CD4-positive, alpha-beta memory T cell (primary cell): ENCODE data around the gene RPP25L. TPM values are rescaled to one million over a fixed set of nuclear protein-coding genes. Genes with fewer than 3 reads are reported as not detected.

Experiments used
- CTCF ChIA-PET: fragments of 350-600 bp; sonication (Branson Sonifier 250); formaldehyde crosslinking; loops from one replicate; lab custom pipeline; 2021; ENCODE audit warnings: inconsistent platforms; ENCODE audit not compliant: partially characterized antibody; lab: Charles Lee
- POLR2A ChIA-PET: fragments of 350-600 bp; sonication (Branson Sonifier 250); formaldehyde crosslinking; loops from one replicate; lab custom pipeline; 2021; ENCODE audit not compliant: partially characterized antibody; lab: Charles Lee
- DNase-seq, 5 donors: peaks; one replicate each; pipeline versions ENCODE4 v3.0.0 to v3.0.0-alpha.2; 2020 to 2022; ENCODE audit warnings: mixed read lengths in 1 of 5
- H3K27ac ChIP-seq: one replicate; pipeline ENCODE4 v1.7.0; 2013; ENCODE audit warnings: low read depth, low read length
- H3K27me3 ChIP-seq: 2 replicates; pipeline ENCODE4 v1.7.0; 2013; ENCODE audit warnings: mild to moderate bottlenecking, low read length, moderate library complexity; ENCODE audit not compliant: insufficient read depth
- H3K36me3 ChIP-seq: 2 replicates; pipeline ENCODE4 v1.7.0; 2013; ENCODE audit warnings: mild to moderate bottlenecking, low read length, moderate library complexity; ENCODE audit not compliant: insufficient read depth
- H3K4me1 ChIP-seq: 2 replicates; pipeline ENCODE4 v1.7.0; 2013; ENCODE audit warnings: mild to moderate bottlenecking, low read length, moderate library complexity; ENCODE audit not compliant: insufficient read depth
- H3K4me3 ChIP-seq, 2 donors: one replicate each; pipeline ENCODE4 v1.7.0; 2013; ENCODE audit warnings: low read length in 2 of 2, mild to moderate bottlenecking in 1 of 2
- H3K9me3 ChIP-seq, 2 donors: one replicate each; pipeline ENCODE4 v1.7.0; 2013; ENCODE audit warnings: low read length in 2 of 2, control low read depth in 1 of 2; ENCODE audit not compliant: control insufficient read depth in 1 of 2
- H3K27ac Mint-ChIP-seq, 7 donors: one replicate each; pipeline ENCODE4 v1.8.0; 2020 to 2021; ENCODE audit warnings: mixed read lengths in 7 of 7, mild to moderate bottlenecking in 6 of 7, inconsistent platforms in 3 of 7, moderate library complexity in 3 of 7
- H3K27me3 Mint-ChIP-seq, 2 donors: one replicate each; pipeline ENCODE4 v1.8.0; 2020 to 2021; ENCODE audit warnings: mixed read lengths in 2 of 2
- H3K36me3 Mint-ChIP-seq, 2 donors: one replicate each; pipeline ENCODE4 v1.8.0; 2020 to 2021; ENCODE audit warnings: mixed read lengths in 2 of 2, inconsistent platforms in 1 of 2, mild to moderate bottlenecking in 1 of 2
- H3K4me1 Mint-ChIP-seq, 4 donors: one replicate each; pipeline ENCODE4 v1.8.0; 2020 to 2021; ENCODE audit warnings: mixed read lengths in 4 of 4, mild to moderate bottlenecking in 1 of 4
- H3K4me3 Mint-ChIP-seq, 8 donors: one replicate each; pipeline ENCODE4 v1.8.0; 2020 to 2021; ENCODE audit warnings: mixed read lengths in 8 of 8, mild to moderate bottlenecking in 7 of 8, moderate library complexity in 6 of 8, inconsistent platforms in 3 of 8
- H3K9me3 Mint-ChIP-seq, 8 donors: one replicate each; pipeline ENCODE4 v1.8.0; 2020 to 2021; ENCODE audit warnings: mixed read lengths in 8 of 8, mild to moderate bottlenecking in 5 of 8, inconsistent platforms in 3 of 8, moderate library complexity in 1 of 8
- intact Hi-C: fragments of 100-400 bp; cut with micrococcal nuclease; formaldehyde crosslinking; loops from one replicate; pipeline ENCODE4 v1.15.1; 2023
- polyA plus RNA-seq, 2 donors: library from polyadenylated mRNA; unstranded; fragments of 300-500 nt; fragmentation: Illumina TruSeq; gene quantifications; one replicate each; pipeline ENCODE4 v1.2.3, GENCODE V29; 2021
- total RNA-seq, 2 experiments: library from RNA; stranded (reverse); gene quantifications; one replicate each; pipeline ENCODE4 v1.2.3, GENCODE V29; 2021

The RPP25L gene
- total and polyA plus RNA-seq, 4 experiments from 2014 or later = 28.5 to 46.5 (median 34.0) TPM

DNA sequence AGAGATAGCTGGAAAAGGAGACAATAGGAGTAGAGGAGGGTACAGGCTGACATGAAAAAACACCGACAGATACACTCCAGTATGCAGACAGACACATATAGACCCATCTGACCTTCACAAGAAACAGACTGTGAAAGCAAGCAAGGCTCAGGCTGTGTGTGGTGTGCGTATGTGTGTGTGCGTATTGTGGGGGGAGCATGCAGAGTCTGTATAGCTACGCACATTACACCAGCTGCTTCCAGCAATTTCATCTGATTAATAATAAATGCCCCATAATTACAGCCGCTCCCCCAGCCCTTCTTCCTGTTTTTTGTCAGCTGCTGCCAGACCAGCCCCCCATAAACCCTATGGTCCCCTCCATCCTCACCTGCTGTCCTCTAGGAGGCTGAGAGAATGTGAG, 29.1 kb downstream of the RPP25L start:
- H3K9me3 Mint-ChIP-seq = no peaks in the 10 kb centered on the region
- peaks cover 53 to 80% of the 10 kb centered on the region in 2 donors for H3K27me3 Mint-ChIP-seq
- no peak overlapping the region for H3K27ac Mint-ChIP-seq
- H3K4me3 ChIP-seq = no peak overlapping the region
- ChIA-PET POLR2A (no interaction called here), CTCF (interaction anchor here (1.3 kb wide), 1 partner anchor 9 kb away, joined by 4 read pairs; no protein-coding TSS in a partner anchor)
- no peak overlapping the region for H3K27ac ChIP-seq
- intact Hi-C loops = no loop called here
- no peak overlapping the region for H3K4me3 Mint-ChIP-seq
- H3K27me3 ChIP-seq = peaks cover 23% of the 10 kb centered on the region
- H3K9me3 ChIP-seq = no peaks in the 10 kb centered on the region
- peaks cover 0 to 19% (median 4%) of the 10 kb centered on the region in 4 donors for H3K4me1 Mint-ChIP-seq
- no peaks in the 10 kb centered on the region for H3K36me3 Mint-ChIP-seq
- no peaks in the 10 kb centered on the region for H3K36me3 ChIP-seq
- no peak for DNase-seq
- H3K4me1 ChIP-seq = peaks cover 8% of the 10 kb centered on the region

DNA sequence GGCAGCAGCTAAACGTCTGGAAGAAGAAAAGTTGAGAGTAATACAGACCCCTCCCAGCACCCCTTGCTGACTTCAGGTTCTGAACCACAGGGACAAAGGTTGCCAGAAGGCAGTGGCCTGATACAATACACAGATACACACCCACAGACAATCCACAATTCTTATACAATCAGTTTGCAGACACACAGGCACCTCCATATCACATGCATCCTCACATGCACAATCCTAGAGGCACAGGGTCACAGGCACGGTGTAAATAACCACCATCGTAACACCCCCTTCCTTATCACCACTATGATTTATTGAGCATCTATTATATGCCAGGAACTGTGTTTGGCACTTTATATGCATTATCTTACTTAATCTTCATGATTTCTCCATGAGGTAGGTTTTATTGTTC, 30.6 kb downstream of the RPP25L start:
- intact Hi-C loops = no loop called here
- H3K4me1 ChIP-seq = peaks cover 8% of the 10 kb centered on the region
- Mint-ChIP-seq H3K4me1 (peaks cover 2 to 21% (median 12%) of the 10 kb centered on the region in 4 donors), H3K27me3 (peaks cover 44 to 72% of the 10 kb centered on the region in 2 donors), H3K9me3 (no peaks in the 10 kb centered on the region), H3K36me3 (no peaks in the 10 kb centered on the region), H3K4me3 (no peak overlapping the region), H3K27ac (no peak overlapping the region)
- ChIA-PET CTCF (interaction anchor here (1.3 kb wide), 1 partner anchor 10 kb away, joined by 4 read pairs; no protein-coding TSS in a partner anchor), POLR2A (no interaction called here)
- peaks cover 23% of the 10 kb centered on the region for H3K27me3 ChIP-seq
- DNase-seq = no peak
- H3K9me3 ChIP-seq = no peaks in the 10 kb centered on the region
- no peak overlapping the region for H3K27ac ChIP-seq
- no peaks in the 10 kb centered on the region for H3K36me3 ChIP-seq
- no peak overlapping the region for H3K4me3 ChIP-seq

DNA sequence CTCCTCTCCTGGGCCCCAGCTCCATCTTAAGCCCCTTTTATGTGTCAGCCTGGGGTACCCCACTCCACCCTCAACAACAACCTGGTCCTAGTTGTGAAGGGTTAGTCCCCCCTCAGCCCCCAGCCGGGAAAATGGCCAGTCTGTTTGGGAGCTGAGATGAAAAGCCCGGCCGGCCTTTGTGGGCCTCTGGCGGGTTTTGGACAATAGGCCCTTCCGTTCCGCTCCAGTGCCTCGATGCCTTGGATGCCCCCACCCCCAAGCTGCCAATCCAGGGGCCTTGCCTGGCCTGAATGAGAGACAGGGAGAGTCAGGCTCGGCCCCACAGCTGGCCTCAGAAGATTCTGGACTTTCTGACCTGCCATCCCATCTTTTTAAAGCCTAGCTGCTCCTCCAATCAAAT, 31.5 kb downstream of the RPP25L start:
- no peaks in the 10 kb centered on the region for H3K36me3 ChIP-seq
- no peaks in the 10 kb centered on the region for H3K9me3 ChIP-seq
- H3K4me3 ChIP-seq = no peak overlapping the region
- Mint-ChIP-seq H3K27ac (no peak overlapping the region), H3K9me3 (no peaks in the 10 kb centered on the region), H3K27me3 (peaks cover 44 to 70% of the 10 kb centered on the region in 2 donors), H3K4me1 (peaks cover 2 to 27% (median 12%) of the 10 kb centered on the region in 4 donors), H3K36me3 (no peaks in the 10 kb centered on the region), H3K4me3 (no peak overlapping the region)
- peaks cover 23% of the 10 kb centered on the region for H3K27me3 ChIP-seq
- intact Hi-C loops = no loop called here
- POLR2A ChIA-PET = no interaction called here
- peaks cover 8% of the 10 kb centered on the region for H3K4me1 ChIP-seq
- H3K27ac ChIP-seq = no peak overlapping the region
- CTCF ChIA-PET = interaction anchor here (1.8 kb wide), 1 partner anchor 11 kb away, joined by 11 read pairs; no protein-coding TSS in a partner anchor
- DNase-seq = no peak

DNA sequence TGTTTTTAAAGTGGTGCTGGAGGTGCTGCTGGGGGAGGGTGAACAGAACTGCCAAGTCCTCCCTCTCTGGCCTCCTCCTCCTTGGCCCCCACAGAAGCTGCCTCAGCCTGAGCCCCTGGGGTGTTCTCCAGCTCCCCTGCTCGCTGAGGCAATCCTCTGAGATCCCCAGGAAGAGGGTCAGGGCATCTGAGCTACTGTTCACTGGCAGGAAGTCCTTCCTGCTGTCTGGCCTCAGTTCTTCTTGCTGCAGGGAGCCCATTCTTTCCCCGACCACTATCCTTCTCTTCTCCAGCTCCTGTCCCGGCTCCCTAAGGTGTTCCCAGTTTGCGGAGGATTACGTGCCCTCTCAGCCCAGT, 32.1 kb downstream of the RPP25L start:
- Histone ChIP-seq H3K4me1 (peaks cover 8% of the 10 kb centered on the region), H3K27ac (no peak overlapping the region), H3K36me3 (no peaks in the 10 kb centered on the region), H3K27me3 (peaks cover 20% of the 10 kb centered on the region), H3K9me3 (no peaks in the 10 kb centered on the region), H3K4me3 (no peak overlapping the region)
- ChIA-PET CTCF (interaction anchor here (1.8 kb wide), 1 partner anchor 12 kb away, joined by 11 read pairs; no protein-coding TSS in a partner anchor), POLR2A (no interaction called here)
- Mint-ChIP-seq H3K9me3 (no peaks in the 10 kb centered on the region), H3K27ac (no peak overlapping the region), H3K36me3 (no peaks in the 10 kb centered on the region), H3K4me1 (peaks cover 2 to 27% (median 12%) of the 10 kb centered on the region in 4 donors), H3K4me3 (no peak overlapping the region), H3K27me3 (peaks cover 48 to 66% of the 10 kb centered on the region in 2 donors)
- intact Hi-C loops = no loop called here
- no peak for DNase-seq

DNA sequence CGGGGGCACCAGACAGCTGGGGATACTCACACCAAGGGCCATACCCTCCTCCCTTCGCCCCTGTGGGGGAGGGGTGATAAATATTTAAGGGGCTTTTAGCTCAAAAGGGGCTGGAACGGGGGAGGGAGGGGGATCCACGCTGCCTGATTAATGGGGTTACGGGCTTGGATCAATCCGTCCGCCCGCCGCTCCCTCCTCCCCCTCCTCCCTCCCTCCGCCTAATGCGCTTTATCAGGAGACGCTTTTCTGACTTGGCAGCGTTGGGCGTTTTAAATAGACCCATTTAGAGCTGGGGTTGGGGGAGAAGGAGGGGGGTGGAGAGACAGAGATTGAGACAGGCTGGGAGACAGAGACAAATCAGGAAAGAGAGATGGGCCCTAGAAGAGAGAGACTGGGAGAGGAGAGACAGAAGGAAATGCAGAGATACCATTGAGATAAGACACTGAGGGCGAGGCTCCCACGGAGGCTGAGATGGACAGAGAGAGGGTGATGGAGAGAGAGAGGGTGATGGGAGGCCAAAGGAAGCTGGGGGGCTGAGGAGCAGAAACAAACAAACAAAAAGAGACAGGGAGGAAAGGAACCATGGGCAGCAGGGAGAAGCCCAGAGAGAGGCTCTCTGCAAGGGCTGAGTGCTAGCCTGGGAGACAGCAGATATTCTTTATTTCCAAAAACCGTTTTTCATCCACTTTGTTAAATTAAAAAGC, 32.6 kb downstream of the RPP25L start:
- intact Hi-C loops = no loop called here
- Mint-ChIP-seq H3K9me3 (no peaks in the 10 kb centered on the region), H3K27ac (no peak overlapping the region), H3K4me3 (peak overlapping the region in 5 of 8 donors; percentile 4 to 71 (median 40)), H3K27me3 (peaks cover 45 to 66% of the 10 kb centered on the region in 2 donors), H3K4me1 (peaks cover 2 to 27% (median 12%) of the 10 kb centered on the region in 4 donors), H3K36me3 (no peaks in the 10 kb centered on the region)
- ChIA-PET POLR2A (interaction anchor here (1.0 to 1.1 kb wide), 2 partner anchors 13 to 59 kb away, joined by 3 read pairs; no protein-coding TSS in a partner anchor), CTCF (interaction anchor here (1.8 kb wide), 1 partner anchor 12 kb away, joined by 11 read pairs; no protein-coding TSS in a partner anchor)
- Histone ChIP-seq H3K27me3 (peaks cover 20% of the 10 kb centered on the region), H3K9me3 (no peaks in the 10 kb centered on the region), H3K4me3 (no peak overlapping the region), H3K36me3 (no peaks in the 10 kb centered on the region), H3K27ac (no peak overlapping the region), H3K4me1 (peaks cover 8% of the 10 kb centered on the region)
- DNase-seq = no peak

DNA sequence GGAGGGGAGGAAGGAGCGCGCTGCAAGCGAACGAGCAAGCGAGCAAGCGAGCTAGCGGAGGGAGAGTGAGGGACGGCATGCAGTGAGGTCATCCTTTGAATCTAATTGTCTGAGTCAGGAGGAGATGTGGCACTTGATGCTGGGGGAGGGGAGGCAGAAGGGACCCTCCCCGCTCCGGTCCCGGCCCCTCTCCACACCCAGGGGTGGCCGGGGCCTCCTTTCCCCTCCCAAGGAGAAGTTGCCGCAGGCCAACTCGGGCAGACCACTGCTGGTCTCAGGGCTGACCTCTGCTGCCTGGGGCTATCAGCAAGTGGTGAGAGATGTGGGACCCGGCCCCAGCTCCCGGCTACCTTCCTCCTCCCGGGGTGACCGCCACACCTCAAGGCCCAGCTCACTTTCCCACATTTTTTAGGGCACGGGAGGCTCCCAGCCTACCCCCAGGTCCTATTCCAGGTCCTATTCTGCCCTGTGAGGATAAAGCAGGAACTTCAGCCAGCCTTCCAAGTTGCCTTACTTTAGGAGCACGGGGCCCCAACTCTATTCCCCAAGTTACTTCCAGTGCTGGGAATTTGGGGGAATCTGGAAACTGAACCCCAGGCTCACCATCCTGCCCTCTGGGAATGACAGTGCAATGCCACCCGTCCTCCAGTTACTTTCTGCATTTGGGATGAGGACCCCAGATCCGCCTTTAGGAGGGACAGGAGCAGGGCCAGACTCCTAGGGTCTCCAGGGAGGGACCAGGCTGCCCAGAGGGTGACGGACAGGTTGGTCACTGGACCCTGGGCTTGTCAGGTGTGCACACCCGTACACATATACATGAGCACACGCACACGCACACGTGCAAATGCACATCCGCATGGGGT, 33.4 kb downstream of the RPP25L start:
- DNase-seq = peak in 1 of 5 donors; percentile 10
- H3K27ac Mint-ChIP-seq = no peak overlapping the region

More for the DNA sequence above, 33.4 kb downstream of the RPP25L start:
- Histone ChIP-seq H3K9me3 (no peaks in the 10 kb centered on the region), H3K27me3 (peaks cover 20% of the 10 kb centered on the region), H3K4me3 (no peak overlapping the region), H3K27ac (no peak overlapping the region), H3K4me1 (peaks cover 8% of the 10 kb centered on the region), H3K36me3 (no peaks in the 10 kb centered on the region)
- H3K36me3 Mint-ChIP-seq = no peaks in the 10 kb centered on the region
- peaks cover 45 to 64% of the 10 kb centered on the region in 2 donors for H3K27me3 Mint-ChIP-seq
- CTCF ChIA-PET = interaction anchor here (1.3 to 1.8 kb wide), 2 partner anchors 13 to 14 kb away, joined by 3 to 11 read pairs; no protein-coding TSS in a partner anchor
- H3K9me3 Mint-ChIP-seq = no peaks in the 10 kb centered on the region
- H3K4me3 Mint-ChIP-seq = peak overlapping the region in 5 of 8 donors; percentile 40 to 52 (median 44)
- H3K4me1 Mint-ChIP-seq = peaks cover 2 to 27% (median 12%) of the 10 kb centered on the region in 4 donors
- POLR2A ChIA-PET = interaction anchor here (1.0 to 1.1 kb wide), 2 partner anchors 14 to 60 kb away, joined by 3 read pairs; no protein-coding TSS in a partner anchor
- intact Hi-C loops = no loop called here
